Stomach (tissue), 9 donors: Measurements from ENCODE around the gene GPN2. TPM values are rescaled to one million over a fixed set of nuclear protein-coding genes. Genes with fewer than 3 reads are reported as not detected.
A peak's percentile ranks its signal among the peaks of the same experiment; 100 is the strongest.

Source experiments
- DNase-seq, 2 donors: peaks; one replicate each; pipeline versions ENCODE4 v3.0.0 to v3.0.0-alpha.2; 2013 to 2019
- H3K27ac ChIP-seq, 5 donors: fragments of 200-600 bp in 4 of 5; sonication (generic) in 4 of 5; one replicate each; pipeline ENCODE4 v1.5.1; 2013 to 2019; ENCODE audit warnings: mild to moderate bottlenecking in 1 of 5, moderate library complexity in 1 of 5
- H3K27me3 ChIP-seq, 3 donors: fragments of 200-600 bp; sonication (generic); one replicate each; pipeline ENCODE4 v1.5.1; 2017 to 2019; ENCODE audit warnings: mixed run types in 1 of 3
- H3K36me3 ChIP-seq, 4 donors: fragments of 200-600 bp; sonication (generic); 1 replicate in 3 of 4; 2 replicates in 1 of 4; pipeline ENCODE4 v1.5.1; 2016 to 2019
- H3K4me1 ChIP-seq, 4 donors: fragments of 200-600 bp; sonication (generic); one replicate each; pipeline ENCODE4 v1.5.1; 2016 to 2019
- H3K4me3 ChIP-seq, 4 donors: fragments of 200-600 bp; sonication (generic) in 3 of 4; one replicate each; pipeline ENCODE4 v1.5.1; 2016 to 2019; ENCODE audit warnings: mild to moderate bottlenecking in 1 of 4
- H3K9me3 ChIP-seq, 4 donors: fragments of 200-600 bp; sonication (generic); one replicate each; pipeline ENCODE4 v1.5.1; 2016 to 2019
- CTCF ChIP-seq, 7 experiments: fragments of 450-650 bp in 4 of 7; fragments of 200-600 bp in 3 of 7; sonication (generic) in 3 of 7; IDR thresholded peaks; one replicate each; pipeline ENCODE4 v1.5.1; 2016 to 2019; ENCODE audit warnings: antibody characterized with exemption in 7 of 7, control low read depth in 2 of 7, mild to moderate bottlenecking in 1 of 7
- EP300 ChIP-seq: sonication (generic); formaldehyde crosslinking; IDR thresholded peaks from one replicate; pipeline ENCODE4 v1.6.1; 2017; ENCODE audit warnings: antibody characterized with exemption
- POLR2A ChIP-seq, 4 donors: fragments of 450-650 bp; IDR thresholded peaks; one replicate each; pipeline ENCODE4 v1.6.1; 2016; ENCODE audit warnings: antibody characterized with exemption in 4 of 4, control low read depth in 2 of 4, mild to moderate bottlenecking in 1 of 4, moderate library complexity in 1 of 4
- POLR2AphosphoS5 ChIP-seq, 3 donors: sonication (generic); formaldehyde crosslinking; IDR thresholded peaks; one replicate each; pipeline ENCODE4 v1.6.1; 2016; ENCODE audit warnings: antibody characterized with exemption in 3 of 3
- WGBS, 5 donors: extraction: QIAGEN DNeasy Blood & Tissue Kit in 3 of 5; methylation state at CpG; one replicate each; pipeline versions ENCODE4 v1.1.5 to v1.1.7; 2013 to 2018; 5-methylcytosine and 5-hydroxymethylcytosine counted together
- intact Hi-C: fragments of 100-400 bp; cut with DNase I; formaldehyde crosslinking; loops from one replicate; pipeline ENCODE4 v1.15.1; 2023; ENCODE audit warnings: low total_unique reads
- polyA plus RNA-seq, 3 donors: library from polyadenylated mRNA; stranded (reverse); fragments of 200-250 nt; gene quantifications; one replicate each; pipeline ENCODE4 v1.2.3, GENCODE V29; 2013
- total RNA-seq, 5 donors: library from RNA; depleted of rRNA; stranded (reverse); fragments of >200 nt; gene quantifications; one replicate each; pipeline versions ENCODE4 v1.1.0 to v1.2.3, GENCODE V29; 2014 to 2016
- donor health status: healthy with polysubstance abuse.
- donor health status: Bipolar disorder and iron deficiency.
- donor health status: healthy.

GPN2 gene
- total and polyA plus RNA-seq, 8 donors = 5.4 to 66.3 (median 12.3) TPM

- H3K27ac ChIP-seq = peak within 1 kb of the TSS; percentile 81 to 89 (median 86)
- DNase-seq = peak; percentile 76 to 91
- TF ChIP-seq POLR2AphosphoS5 (IDR thresholded peaks at IDR 0.05) (peak in 1 of 3 donors; percentile 7), EP300 (no peak), CTCF (IDR thresholded peaks at IDR 0.05) (peak in 3 of 7 experiments; percentile 11 to 72 (median 40)), POLR2A (IDR thresholded peaks at IDR 0.05) (no peak)
- intact Hi-C loops = no loop called here
- H3K4me3 ChIP-seq = peak within 1 kb of the TSS; percentile 79 to 94 (median 80)
- H3K27me3 ChIP-seq = no peaks in the 10 kb centered on the region
- peaks cover 32 to 57% (median 47%) of the 10 kb centered on the region in 4 donors for H3K4me1 ChIP-seq
- no peaks in the 10 kb centered on the region for H3K9me3 ChIP-seq
- H3K36me3 ChIP-seq = peaks cover 0 to 7% (median 3%) of the 10 kb centered on the region in 4 donors
- WGBS, 5 donors = 0 to 1% (median 1%) methylated on average over 44 to 102 of the region's 107 CpGs
Measured at GRCh38 chr1:26826261-26827105, 63.6 kb downstream of the GPN2 start, which contains the start of gene ZDHHC18. Gene ZDHHC18 (plus strand): TSS chr1:26826688. CDS start chr1:26826805, 117 bp downstream.

Other genes starting within 250 kb of the GPN2 start
- 10 to 100 TPM; 42.9 to 74.2 (median 50.1) TPM for gene ARID1A, start 194.3 kb downstream of the GPN2 start, total RNA-seq
- gene ARID1A, start 194.3 kb downstream of the GPN2 start, polyA plus RNA-seq = 10 to 100 TPM in 2 of 3 donors, 1 to 10 TPM in 1; 9.9 to 10.8 (median 10.4) TPM
- 10 to 100 TPM in 2 of 5 donors, 1 to 10 TPM in 1, under 1 TPM in 1, not detected in 1; 0.87 to 30.8 (median 8.7) TPM for gene PIGV, start 102.3 kb downstream of the GPN2 start, total RNA-seq
- gene PIGV, start 102.3 kb downstream of the GPN2 start, polyA plus RNA-seq = 1 to 10 TPM; 3.4 to 7.5 (median 6.4) TPM
- gene ZDHHC18, start 63.6 kb downstream of the GPN2 start, total RNA-seq = 10 to 100 TPM in 3 of 5 donors, 1 to 10 TPM in 2; 5.2 to 81.7 (median 13.3) TPM
- 1 to 10 TPM; 6.3 to 9.0 (median 6.7) TPM for gene ZDHHC18, start 63.6 kb downstream of the GPN2 start, polyA plus RNA-seq
- gene SFN, start 27.1 kb downstream of the GPN2 start, total RNA-seq = 100 to 1,000 TPM in 1 of 5 donors, 10 to 100 TPM in 4; 17.4 to 109 (median 78.1) TPM
- 100 to 1,000 TPM in 2 of 3 donors, 10 to 100 TPM in 1; 77.6 to 410 (median 146) TPM for gene SFN, start 27.1 kb downstream of the GPN2 start, polyA plus RNA-seq
- 10 to 100 TPM in 3 of 5 donors, 1 to 10 TPM in 2; 3.1 to 42.0 (median 10.3) TPM for gene GPATCH3, start 10.2 kb upstream of the GPN2 start, total RNA-seq
- gene GPATCH3, start 10.2 kb upstream of the GPN2 start, polyA plus RNA-seq = 10 to 100 TPM; 13.5 to 21.8 (median 18.3) TPM
- gene NR0B2, start 23.7 kb upstream of the GPN2 start, total RNA-seq = 10 to 100 TPM in 2 of 5 donors, 1 to 10 TPM in 1, not detected in 2; 8.3 to 31.2 (median 21.7) TPM
- gene NR0B2, start 23.7 kb upstream of the GPN2 start, polyA plus RNA-seq = 10 to 100 TPM; 10.7 to 63.3 (median 39.1) TPM
- 10 to 100 TPM; 20.0 to 88.1 (median 33.5) TPM for gene NUDC, start 31.5 kb upstream of the GPN2 start, total RNA-seq
- gene NUDC, start 31.5 kb upstream of the GPN2 start, polyA plus RNA-seq = 10 to 100 TPM; 58.6 to 80.6 (median 71.7) TPM
- 10 to 100 TPM in 2 of 5 donors, 1 to 10 TPM in 3; 2.9 to 21.6 (median 7.1) TPM for gene KDF1, start 70.2 kb upstream of the GPN2 start, total RNA-seq
- 10 to 100 TPM; 13.6 to 15.3 (median 14.5) TPM for gene KDF1, start 70.2 kb upstream of the GPN2 start, polyA plus RNA-seq
- 100 to 1,000 TPM in 1 of 5 donors, 10 to 100 TPM in 3, 1 to 10 TPM in 1; 1.7 to 188 (median 40.0) TPM for gene TRNP1, start 103.4 kb upstream of the GPN2 start, total RNA-seq
- gene TRNP1, start 103.4 kb upstream of the GPN2 start, polyA plus RNA-seq = 100 to 1,000 TPM; 121 to 216 (median 183) TPM
- gene TENT5B, start 122.6 kb upstream of the GPN2 start, total RNA-seq = 10 to 100 TPM in 2 of 5 donors, 1 to 10 TPM in 3; 1.8 to 33.0 (median 5.5) TPM
- 10 to 100 TPM in 1 of 3 donors, 1 to 10 TPM in 2; 1.7 to 27.5 (median 3.9) TPM for gene TENT5B, start 122.6 kb upstream of the GPN2 start, polyA plus RNA-seq